IMR-90 (cell line): ENCODE measurements around the gene COL13A1. TPM values are rescaled to one million over a fixed set of nuclear protein-coding genes. Genes with fewer than 3 reads are reported as not detected.

Experiments used
- ATAC-seq: fragments of 200-7000 bp; cut with Tn5 transposase; 2 replicates; pipeline ENCODE4 v1.9.1; 2020; ENCODE audit warnings: low read depth, mild to moderate bottlenecking, moderate library complexity
- BruUV-seq: library from RNA; stranded (reverse); fragments of 400-500 nt; replicated peaks from 2 replicates; lab custom pipeline; 2021; lab: Mats Ljungman, UMichigan
- CTCF ChIA-PET: fragments of 300-600 bp; formaldehyde crosslinking; extraction: SDS; loops from one replicate; lab custom pipeline; 2021; ENCODE audit warnings: antibody characterized with exemption; lab: Yijun Ruan, JAX
- POLR2A ChIA-PET: fragments of 300-600 bp; sonication (Branson Sonifier 250); formaldehyde crosslinking; loops from one replicate; lab custom pipeline; 2022; ENCODE audit warnings: antibody characterized with exemption; ENCODE audit not compliant: unreplicated experiment; lab: Charles Lee
- DNase-seq: peaks from one replicate; pipeline ENCODE4 v3.0.0; 2013
- H2AFZ ChIP-seq: replicated peaks from 2 replicates; pipeline ENCODE3; 2013; ENCODE audit warnings: low read length, mild to moderate bottlenecking; ENCODE audit not compliant: poor library complexity
- H2AK5ac ChIP-seq: 2 replicates; pipeline ENCODE4 v1.6.1; 2013; ENCODE audit warnings: low read depth, low read length, inconsistent platforms
- H2AK9ac ChIP-seq: replicated peaks from 2 replicates; pipeline ENCODE3; 2013; ENCODE audit warnings: mild to moderate bottlenecking, low read depth, low read length, moderate library complexity; ENCODE audit not compliant: poor library complexity
- H2BK120ac ChIP-seq: 2 replicates; pipeline ENCODE4 v1.6.1; 2013; ENCODE audit warnings: low read depth, low read length, inconsistent platforms
- H2BK15ac ChIP-seq: 3 replicates; pipeline ENCODE4 v1.6.1; 2013; ENCODE audit warnings: low read depth, low read length, inconsistent platforms
- H2BK20ac ChIP-seq: 2 replicates; pipeline ENCODE4 v1.6.1; 2013; ENCODE audit warnings: low read depth, mild to moderate bottlenecking, inconsistent platforms, low read length, moderate library complexity
- H2BK5ac ChIP-seq: 2 replicates; pipeline ENCODE4 v1.6.1; 2013; ENCODE audit warnings: mild to moderate bottlenecking, low read depth, low read length, inconsistent platforms; ENCODE audit not compliant: poor library complexity, severe bottlenecking
- H3K14ac ChIP-seq: replicated peaks from 2 replicates; pipeline ENCODE4 v1.6.1; 2013; ENCODE audit warnings: low read depth, low read length, inconsistent platforms
- H3K18ac ChIP-seq: 2 replicates; pipeline ENCODE4 v1.6.1; 2013; ENCODE audit warnings: low read depth, low read length, control low read depth
- H3K23ac ChIP-seq: 2 replicates; pipeline ENCODE4 v1.6.1; 2013; ENCODE audit warnings: low read depth, low read length, inconsistent platforms
- H3K27ac ChIP-seq: 2 replicates; pipeline ENCODE4 v1.5.1; 2013; ENCODE audit warnings: mild to moderate bottlenecking, control low read depth, low read length; ENCODE audit not compliant: insufficient read depth
- H3K27me3 ChIP-seq: 2 replicates; pipeline ENCODE4 v1.6.1; 2013; ENCODE audit warnings: low read length; ENCODE audit not compliant: control insufficient read depth, insufficient read depth
- H3K36me3 ChIP-seq: 2 replicates; pipeline ENCODE4 v1.6.1; 2013; ENCODE audit warnings: low read length, mixed read lengths; ENCODE audit not compliant: control insufficient read depth, insufficient read depth
- H3K4ac ChIP-seq: 2 replicates; pipeline ENCODE4 v1.6.1; 2013; ENCODE audit warnings: low read depth, low read length, inconsistent platforms
- H3K4me1 ChIP-seq: 2 replicates; pipeline ENCODE4 v1.6.1; 2013; ENCODE audit warnings: low read length, mixed read lengths; ENCODE audit not compliant: control insufficient read depth, insufficient read depth
- H3K4me2 ChIP-seq: 2 replicates; pipeline ENCODE4 v1.6.1; 2013; ENCODE audit warnings: low read depth, mild to moderate bottlenecking, control low read depth, low read length, moderate library complexity
- H3K4me3 ChIP-seq: 2 replicates; pipeline ENCODE4 v1.5.1; 2013; ENCODE audit warnings: low read depth, mild to moderate bottlenecking, control low read depth, low read length, moderate library complexity; ENCODE audit not compliant: insufficient read depth
- H3K56ac ChIP-seq: 2 replicates; pipeline ENCODE4 v1.6.1; 2013; ENCODE audit warnings: low read length, inconsistent platforms; ENCODE audit not compliant: insufficient read depth; ENCODE audit errors: extremely low read depth
- H3K79me1 ChIP-seq, 2 experiments: 2 replicates each; pipeline ENCODE4 v1.6.1; 2013; ENCODE audit warnings: low read length in 2 of 2, inconsistent platforms in 1 of 2, low read depth in 1 of 2
- H3K9ac ChIP-seq: 2 replicates; pipeline ENCODE4 v1.6.1; 2013; ENCODE audit warnings: low read depth, low read length, control low read depth
- H3K9me1 ChIP-seq: 2 replicates; pipeline ENCODE4 v1.6.1; 2013; ENCODE audit warnings: low read length, inconsistent platforms; ENCODE audit not compliant: insufficient read depth
- H3K9me3 ChIP-seq: 2 replicates; pipeline ENCODE4 v1.6.1; 2013; ENCODE audit warnings: low read length; ENCODE audit not compliant: control insufficient read depth, insufficient read depth
- H4K20me1 ChIP-seq: 2 replicates; pipeline ENCODE4 v1.6.1; 2013; ENCODE audit warnings: low read length, inconsistent platforms; ENCODE audit not compliant: insufficient read depth
- H4K5ac ChIP-seq: 2 replicates; pipeline ENCODE4 v1.6.1; 2013; ENCODE audit warnings: mild to moderate bottlenecking, low read depth, low read length, control low read depth
- H4K8ac ChIP-seq, 2 experiments: 2 replicates each; pipeline ENCODE4 v1.6.1; 2013; ENCODE audit warnings: low read depth in 2 of 2, low read length in 2 of 2, control low read depth in 1 of 2, inconsistent platforms in 1 of 2
- H4K91ac ChIP-seq: 2 replicates; pipeline ENCODE4 v1.6.1; 2013; ENCODE audit warnings: low read depth, low read length, inconsistent platforms; ENCODE audit not compliant: insufficient read depth
- CEBPB ChIP-seq: IDR thresholded peaks from 2 replicates; pipeline ENCODE4 v1.6.1; 2012; ENCODE audit warnings: low read depth, low read length, improper control_type of control experiment
- FOS ChIP-seq: fragments of 150-350 bp; IDR thresholded peaks from 2 replicates; pipeline ENCODE4 v1.6.1; 2016; ENCODE audit warnings: low read depth, low read length
- MAFK ChIP-seq: IDR thresholded peaks from 2 replicates; pipeline ENCODE4 v1.6.1; 2012; ENCODE audit warnings: low read depth, low read length, improper control_type of control experiment
- MAZ ChIP-seq: IDR thresholded peaks from 2 replicates; pipeline ENCODE4 v1.6.1; 2012; ENCODE audit warnings: low read depth, mild to moderate bottlenecking, low read length, improper control_type of control experiment, moderate library complexity, borderline replicate concordance
- MXI1 ChIP-seq: IDR thresholded peaks from 2 replicates; pipeline ENCODE4 v1.6.1; 2012; ENCODE audit warnings: low read depth, mild to moderate bottlenecking, low read length, moderate library complexity, borderline replicate concordance
- POLR2A ChIP-seq: IDR thresholded peaks from 2 replicates; pipeline ENCODE4 v1.6.1; 2012; ENCODE audit warnings: mild to moderate bottlenecking, low read depth, low read length
- RAD21 ChIP-seq: IDR thresholded peaks from 2 replicates; pipeline ENCODE4 v1.6.1; 2012; ENCODE audit warnings: low read length, improper control_type of control experiment
- WGBS, 2 experiments: methylation state at CpG; one replicate each; pipeline versions ENCODE4 v1.1.5 to v1.1.7; 2013; ENCODE audit warnings: missing lambda C conversion rate in 2 of 2; ENCODE audit not compliant: insufficient read length in 1 of 2; ENCODE audit errors: extremely low coverage in 2 of 2; 5-methylcytosine and 5-hydroxymethylcytosine counted together
- dilution Hi-C: fragments of 300-500 bp; cut with HindIII; formaldehyde crosslinking; loops from one replicate; pipeline ENCODE4 v1.14.3; 2018; ENCODE audit warnings: low sequenced_read_pairs; ENCODE audit not compliant: unreplicated experiment
- in situ Hi-C: fragments of 300-500 bp; cut with MboI; formaldehyde crosslinking; loops from 3 replicates; pipeline ENCODE4 v1.14.3; 2019; ENCODE audit warnings: low sequenced_read_pairs, inconsistent platforms, mixed read lengths
- intact Hi-C: fragments of 100-400 bp; cut with micrococcal nuclease; formaldehyde crosslinking; loops from 2 replicates; pipeline ENCODE4 v1.10.0; 2022
- polyA plus RNA-seq, 3 experiments: library from polyadenylated mRNA; depleted of rRNA; stranded (reverse); fragments of >200 nt; gene quantifications; 2 replicates each; pipeline ENCODE4 v1.2.3, GENCODE V29; 2012; ENCODE audit warnings: low replicate concordance in 1 of 3
- total RNA-seq: library from RNA; depleted of rRNA; stranded (reverse); fragments of >200 nt; gene quantifications from 2 replicates; pipeline ENCODE4 v1.2.3, GENCODE V29; 2012
- TF ChIP-seq, protein P1 (sequence below): conservative IDR thresholded peaks from 2 replicates; pipeline ENCODE4 v1.5.1; 2012; ENCODE audit warnings: mild to moderate bottlenecking, low read depth, low read length, improper control_type of control experiment
- TF ChIP-seq, protein P2 (sequence below): fragments of 150-350 bp; IDR thresholded peaks from 2 replicates; pipeline ENCODE4 v1.6.1; 2017; ENCODE audit warnings: mild to moderate bottlenecking, antibody characterized with exemption, low read length, low read depth

Gene COL13A1
- total and polyA plus RNA-seq, 2 of the 4 experiments (the other 2 are of a cell fraction) = 12.2 to 31.3 TPM

DNA sequence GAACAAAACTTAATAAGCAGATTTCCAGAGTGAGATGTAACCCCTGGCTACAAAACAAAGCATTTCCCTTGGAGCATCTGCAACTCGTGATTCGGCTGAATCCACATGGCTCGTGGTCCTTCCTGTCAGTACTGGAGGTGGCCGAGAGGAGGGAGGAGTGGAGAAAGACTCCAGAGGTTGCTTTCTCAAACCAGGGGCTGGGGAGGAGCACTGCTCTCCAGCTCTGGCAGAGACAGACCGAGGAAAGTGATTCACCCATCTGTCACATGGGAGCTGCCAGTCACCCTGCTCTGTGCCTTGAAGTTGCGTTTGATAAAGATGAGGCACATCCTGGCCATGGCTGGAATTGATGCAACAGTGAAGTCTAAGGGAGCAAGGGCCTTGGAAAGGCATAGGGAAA, 72.7 kb downstream of the COL13A1 start:
- H3K23ac ChIP-seq = peak overlapping the region; percentile 20; the same call in 1 of the 2 replicates
- H4K91ac ChIP-seq = no peak overlapping the region
- H3K9ac ChIP-seq = no peak overlapping the region
- no peak overlapping the region for H4K5ac ChIP-seq
- BruUV-seq = no TSS peak
- peaks cover 0 to 15% of the 10 kb centered on the region in 2 experiments; a peak in 2 of 4 replicates for H3K79me1 ChIP-seq
- H3K27ac ChIP-seq = no peak overlapping the region
- H2BK15ac ChIP-seq = no peak overlapping the region
- H3K4me2 ChIP-seq = no peak overlapping the region
- intact Hi-C loops (no loop called here), dilution Hi-C loops (no loop called here), in situ Hi-C loops (no loop called here)
- H2AK9ac ChIP-seq = peak overlapping the region; percentile 38
- ChIA-PET CTCF (interaction anchor here (1.0 kb wide), 1 partner anchor 8 kb away, joined by 3 read pairs; no protein-coding TSS in a partner anchor), POLR2A (no interaction called here)
- H3K14ac ChIP-seq = no peak overlapping the region
- no peak overlapping the region for H3K4me3 ChIP-seq
- no peaks in the 10 kb centered on the region for H3K9me3 ChIP-seq
- H4K8ac ChIP-seq = peak overlapping the region in 1 of 2 experiments; percentile 20; a peak in 1 of 4 replicates
- peak overlapping the region; percentile 38 for H2AFZ ChIP-seq
- no CpG with 5 or more reads among the region's 6 CpGs for WGBS, 2 experiments
- no peaks in the 10 kb centered on the region for H3K4me1 ChIP-seq
- no peak overlapping the region for H2BK5ac ChIP-seq
- H3K4ac ChIP-seq = no peak overlapping the region; the same call in 1 of the 2 replicates
- no peak overlapping the region for H3K18ac ChIP-seq
- no peaks in the 10 kb centered on the region for H3K27me3 ChIP-seq
- no peaks in the 10 kb centered on the region for H3K36me3 ChIP-seq
- 0 out of 2 replicates have a peak overlapping the region, but pooled peaks have one; percentile 5 for H2BK120ac ChIP-seq
- peak; percentile 62; the same call in 1 of the 2 replicates for TF ChIP-seq MXI1
- TF ChIP-seq CEBPB = peak; percentile 75
- TF ChIP-seq FOS = peak; percentile 25; the same call in 1 of the 2 replicates
- peak; percentile 15; the same call in 1 of the 2 replicates for TF ChIP-seq RAD21
- peak; percentile 37; the same call in 1 of the 2 replicates for TF ChIP-seq MAZ
- TF ChIP-seq POLR2A = no peak
- TF ChIP-seq, protein P1, sequence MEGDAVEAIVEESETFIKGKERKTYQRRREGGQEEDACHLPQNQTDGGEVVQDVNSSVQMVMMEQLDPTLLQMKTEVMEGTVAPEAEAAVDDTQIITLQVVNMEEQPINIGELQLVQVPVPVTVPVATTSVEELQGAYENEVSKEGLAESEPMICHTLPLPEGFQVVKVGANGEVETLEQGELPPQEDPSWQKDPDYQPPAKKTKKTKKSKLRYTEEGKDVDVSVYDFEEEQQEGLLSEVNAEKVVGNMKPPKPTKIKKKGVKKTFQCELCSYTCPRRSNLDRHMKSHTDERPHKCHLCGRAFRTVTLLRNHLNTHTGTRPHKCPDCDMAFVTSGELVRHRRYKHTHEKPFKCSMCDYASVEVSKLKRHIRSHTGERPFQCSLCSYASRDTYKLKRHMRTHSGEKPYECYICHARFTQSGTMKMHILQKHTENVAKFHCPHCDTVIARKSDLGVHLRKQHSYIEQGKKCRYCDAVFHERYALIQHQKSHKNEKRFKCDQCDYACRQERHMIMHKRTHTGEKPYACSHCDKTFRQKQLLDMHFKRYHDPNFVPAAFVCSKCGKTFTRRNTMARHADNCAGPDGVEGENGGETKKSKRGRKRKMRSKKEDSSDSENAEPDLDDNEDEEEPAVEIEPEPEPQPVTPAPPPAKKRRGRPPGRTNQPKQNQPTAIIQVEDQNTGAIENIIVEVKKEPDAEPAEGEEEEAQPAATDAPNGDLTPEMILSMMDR = 0 out of 2 replicates have a peak, but pooled peaks have one; percentile 0
- TF ChIP-seq, protein P2, sequence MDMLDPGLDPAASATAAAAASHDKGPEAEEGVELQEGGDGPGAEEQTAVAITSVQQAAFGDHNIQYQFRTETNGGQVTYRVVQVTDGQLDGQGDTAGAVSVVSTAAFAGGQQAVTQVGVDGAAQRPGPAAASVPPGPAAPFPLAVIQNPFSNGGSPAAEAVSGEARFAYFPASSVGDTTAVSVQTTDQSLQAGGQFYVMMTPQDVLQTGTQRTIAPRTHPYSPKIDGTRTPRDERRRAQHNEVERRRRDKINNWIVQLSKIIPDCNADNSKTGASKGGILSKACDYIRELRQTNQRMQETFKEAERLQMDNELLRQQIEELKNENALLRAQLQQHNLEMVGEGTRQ = peak; percentile 69
- no peak for TF ChIP-seq MAFK
- H3K56ac ChIP-seq = no peak overlapping the region
- peak overlapping the region; percentile 56; the same call in 1 of the 2 replicates for H2AK5ac ChIP-seq
- ATAC-seq = peak; percentile 79
- H2BK20ac ChIP-seq = no peak overlapping the region
- DNase-seq = peak; percentile 82
- no peaks in the 10 kb centered on the region for H4K20me1 ChIP-seq
- H3K9me1 ChIP-seq = peaks cover 12% of the 10 kb centered on the region
